ENCODE measurements around the gene MTHFD2.
"Not testable (repeated sequence)": the region's sequence is repeated elsewhere in the genome, so short reads cannot be mapped to it uniquely, and the experiment has no call there.

MTHFD2 gene

GRCh38 chr2:74178211-74179062 lies 20.0 kb upstream of the MTHFD2 start, which contains the start of gene MOB1A:
TSS of gene MOB1A (minus strand) at chr2:74178879. CDS start at chr2:74178674, 205 bp downstream.
- Histone ChIP-seq H3K27ac (peak within 1 kb of the TSS; percentile 94), H3K9me3 (no peaks in the 10 kb centered on the region), H3K4me1 (ENCODE audit: control insufficient read depth in 1 of 2, insufficient read depth in 1 of 2, low read depth in 1 of 2, low read length in 1 of 2) (peaks cover 59 to 65% of the 10 kb centered on the region in 2 experiments), H3K4me3 (ENCODE audit: low read depth in 1 of 2, low read length in 1 of 2) (peak within 1 kb of the TSS; percentile 83 to 86), H3K36me3 (peaks cover 6% of the 10 kb centered on the region), H3K27me3 (no peaks in the 10 kb centered on the region)
- TF ChIP-seq CTCF (IDR thresholded peaks at IDR 0.05): peak; percentile 46

GRCh38 chr2:74179063-74179865 lies 19.2 kb upstream of the MTHFD2 start:
- TF ChIP-seq CTCF (IDR thresholded peaks at IDR 0.05): peak; percentile 2
- Histone ChIP-seq H3K9me3 (no peaks in the 10 kb centered on the region), H3K27me3 (no peaks in the 10 kb centered on the region), H3K4me1 (ENCODE audit: control insufficient read depth in 1 of 2, insufficient read depth in 1 of 2, low read depth in 1 of 2, low read length in 1 of 2) (peaks cover 60 to 66% of the 10 kb centered on the region in 2 experiments), H3K4me3 (ENCODE audit: low read depth in 1 of 2, low read length in 1 of 2) (peak overlapping the region; percentile 83 to 86), H3K27ac (peak overlapping the region; percentile 94), H3K36me3 (peaks cover 6% of the 10 kb centered on the region)

- H3K4me1 ChIP-seq (ENCODE audit: control insufficient read depth in 1 of 2, insufficient read depth in 1 of 2, low read depth in 1 of 2, low read length in 1 of 2): peaks cover 66 to 75% of the 10 kb centered on the region in 2 experiments
- TF ChIP-seq CTCF (IDR thresholded peaks at IDR 0.05): peak; percentile 18
- no peaks in the 10 kb centered on the region for H3K27me3 ChIP-seq
- H3K27ac ChIP-seq: peak overlapping the region; percentile 90
- H3K36me3 ChIP-seq: no peaks in the 10 kb centered on the region
- H3K4me3 ChIP-seq (ENCODE audit: low read depth in 1 of 2, low read length in 1 of 2): peak overlapping the region; percentile 29 to 48
- no peaks in the 10 kb centered on the region for H3K9me3 ChIP-seq
These were observed 16.7 kb upstream of the MTHFD2 start for GRCh38 chr2:74181739-74182138.

- Histone ChIP-seq H3K9me3 (no peaks in the 10 kb centered on the region), H3K36me3 (no peaks in the 10 kb centered on the region), H3K4me1 (ENCODE audit: control insufficient read depth in 1 of 2, insufficient read depth in 1 of 2, low read depth in 1 of 2, low read length in 1 of 2) (peaks cover 53 to 67% of the 10 kb centered on the region in 2 experiments), H3K27me3 (no peaks in the 10 kb centered on the region), H3K27ac (peak overlapping the region; percentile 96), H3K4me3 (ENCODE audit: low read depth in 1 of 2, low read length in 1 of 2) (no peak overlapping the region)
- TF ChIP-seq CTCF (IDR thresholded peaks at IDR 0.05): no peak
These were observed 14.5 kb upstream of the MTHFD2 start for GRCh38 chr2:74183878-74184277.

GRCh38 chr2:74186038-74186437 lies 12.4 kb upstream of the MTHFD2 start:
- peaks cover 40 to 46% of the 10 kb centered on the region in 2 experiments for H3K4me1 ChIP-seq (ENCODE audit: control insufficient read depth in 1 of 2, insufficient read depth in 1 of 2, low read depth in 1 of 2, low read length in 1 of 2)
- H3K4me3 ChIP-seq (ENCODE audit: low read depth in 1 of 2, low read length in 1 of 2): peak overlapping the region; percentile 56 to 58
- no peaks in the 10 kb centered on the region for H3K36me3 ChIP-seq
- TF ChIP-seq CTCF (IDR thresholded peaks at IDR 0.05): no peak
- no peaks in the 10 kb centered on the region for H3K27me3 ChIP-seq
- no peaks in the 10 kb centered on the region for H3K9me3 ChIP-seq
- H3K27ac ChIP-seq: peak overlapping the region; percentile 96

GRCh38 chr2:74186706-74187105 lies 11.7 kb upstream of the MTHFD2 start:
- H3K9me3 ChIP-seq, H3K27me3 ChIP-seq, H3K36me3 ChIP-seq: not testable (repeated sequence)
- Histone ChIP-seq H3K27ac (peak overlapping the region; percentile 96), H3K4me1 (ENCODE audit: control insufficient read depth in 1 of 2, insufficient read depth in 1 of 2, low read depth in 1 of 2, low read length in 1 of 2) (peaks cover 34 to 39% of the 10 kb centered on the region in 2 experiments), H3K4me3 (ENCODE audit: low read depth in 1 of 2, low read length in 1 of 2) (peak overlapping the region in 1 of 2 experiments; percentile 58)
